Measurements from ENCODE around the gene SMARCD2.

SMARCD2 gene

GRCh38 chr17:63827002-63827800 is 15.3 kb downstream of the SMARCD2 start, which contains the start of the genes FTSJ3 and PSMC5:
Gene FTSJ3, minus strand, starts transcription at chr17:63827663. Its CDS starts 761 bp downstream, at chr17:63826902.
Gene PSMC5, plus strand, starts transcription at chr17:63827431. Its CDS starts 60 bp downstream, at chr17:63827491.
- Histone ChIP-seq H3K4me1 (ENCODE audit: control insufficient read depth, insufficient read depth, low read length) (peaks cover 19% of the 10 kb centered on the region), H3K4me3 (ENCODE audit: low read length) (peak within 1 kb of the TSS; percentile 90), H3K36me3 (ENCODE audit: control insufficient read depth, insufficient read depth, low read length) (peaks cover 24% of the 10 kb centered on the region), H3K27me3 (ENCODE audit: control insufficient read depth, insufficient read depth, low read length) (no peaks in the 10 kb centered on the region), H3K9me3 (ENCODE audit: control insufficient read depth, low read length) (no peaks in the 10 kb centered on the region), H3K9ac (ENCODE audit: low read length) (peak within 1 kb of the TSS; percentile 85)

DNA sequence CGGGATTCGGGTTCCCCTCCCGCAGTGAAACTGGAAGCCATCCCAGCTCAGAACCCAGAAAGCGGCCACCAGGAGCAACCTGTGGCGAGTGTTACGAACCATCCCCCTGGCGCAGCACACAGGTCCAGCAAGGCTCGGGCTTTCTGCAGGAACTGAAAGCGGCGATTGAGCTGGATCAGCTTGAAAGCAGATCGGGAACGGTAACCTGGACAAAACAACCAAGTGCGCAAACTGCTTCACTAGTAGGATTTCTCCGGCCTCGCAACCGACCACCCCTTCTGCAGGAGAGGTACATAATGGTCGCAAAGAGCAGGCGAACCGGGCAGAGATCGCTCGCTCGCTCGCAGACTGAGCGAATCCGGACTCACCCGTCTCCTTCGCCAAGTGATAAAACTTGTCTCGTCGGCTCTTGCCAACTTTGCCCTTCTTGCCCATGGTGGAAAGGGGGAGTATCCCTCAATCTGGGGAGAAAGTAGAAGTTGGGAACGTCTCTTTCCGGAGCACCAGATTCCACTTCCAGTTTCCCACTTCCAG is 15.9 kb downstream of the SMARCD2 start:
- H3K4me1 ChIP-seq (ENCODE audit: control insufficient read depth, insufficient read depth, low read length) = peaks cover 19% of the 10 kb centered on the region
- peak overlapping the region; percentile 90 for H3K4me3 ChIP-seq (ENCODE audit: low read length)
- peak overlapping the region; percentile 85 for H3K9ac ChIP-seq (ENCODE audit: low read length)
- H3K9me3 ChIP-seq (ENCODE audit: control insufficient read depth, low read length) = no peaks in the 10 kb centered on the region
- H3K27me3 ChIP-seq (ENCODE audit: control insufficient read depth, insufficient read depth, low read length) = no peaks in the 10 kb centered on the region
- H3K36me3 ChIP-seq (ENCODE audit: control insufficient read depth, insufficient read depth, low read length) = peaks cover 24% of the 10 kb centered on the region

DNA sequence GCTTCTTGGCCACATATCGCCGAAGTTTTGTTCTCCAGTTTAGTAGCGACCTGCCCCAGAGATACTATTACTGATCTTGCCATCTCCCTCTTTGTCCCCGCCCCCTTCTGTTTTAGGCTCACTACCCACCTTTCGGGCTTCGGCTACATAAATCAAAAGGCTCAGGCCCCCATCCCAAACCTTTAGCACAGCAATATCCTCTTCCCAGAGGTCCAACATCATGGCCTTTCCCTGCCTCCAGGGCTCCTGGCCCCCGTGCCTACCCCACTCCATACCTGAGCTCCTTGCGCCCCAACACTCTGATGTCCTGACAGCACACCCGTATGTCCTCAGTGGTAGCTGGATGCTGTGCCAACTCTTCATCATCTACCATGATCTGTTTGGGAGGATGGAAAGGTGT is 18.1 kb downstream of the SMARCD2 start:
- H3K36me3 ChIP-seq (ENCODE audit: control insufficient read depth, insufficient read depth, low read length) = peaks cover 38% of the 10 kb centered on the region

DNA sequence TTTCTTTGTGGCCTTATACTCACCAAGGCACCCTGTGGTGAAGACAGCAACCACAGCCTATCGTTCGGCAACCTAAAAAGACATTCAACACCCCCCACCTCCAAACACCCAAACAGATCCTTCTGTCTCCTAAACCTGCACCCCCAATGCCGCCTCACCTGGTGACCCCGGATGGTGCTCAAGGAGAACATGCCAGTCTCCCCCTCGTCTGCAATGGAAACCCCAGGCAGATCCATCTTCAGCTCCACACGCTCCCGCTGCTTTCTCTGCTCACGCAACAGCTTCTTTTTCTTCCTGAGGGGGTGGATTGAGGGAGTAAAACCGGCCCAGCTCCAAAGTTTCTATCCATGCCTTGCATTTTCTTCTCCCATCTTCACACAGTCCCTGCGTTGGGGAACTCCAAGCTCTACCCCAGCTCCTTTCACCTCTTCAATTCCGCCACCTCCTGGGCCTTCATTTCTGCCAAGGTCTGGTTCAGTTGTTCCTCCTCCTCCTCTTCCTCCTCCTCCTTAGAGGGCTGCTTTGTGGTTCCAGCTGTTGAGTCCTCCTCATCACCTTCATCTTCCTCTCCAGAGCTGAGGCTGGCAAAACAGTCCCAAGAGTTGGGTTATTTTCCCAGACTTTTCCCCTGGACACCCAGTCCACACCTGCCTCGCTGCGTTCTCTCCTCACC is 18.7 kb downstream of the SMARCD2 start:
- Histone ChIP-seq H3K4me1 (ENCODE audit: control insufficient read depth, insufficient read depth, low read length) (peaks cover 23% of the 10 kb centered on the region), H3K27me3 (ENCODE audit: control insufficient read depth, insufficient read depth, low read length) (no peaks in the 10 kb centered on the region)

More for the DNA sequence above, 18.1 kb downstream of the SMARCD2 start:
- Histone ChIP-seq H3K4me3 (ENCODE audit: low read length) (no peak overlapping the region), H3K27me3 (ENCODE audit: control insufficient read depth, insufficient read depth, low read length) (no peaks in the 10 kb centered on the region), H3K4me1 (ENCODE audit: control insufficient read depth, insufficient read depth, low read length) (peaks cover 24% of the 10 kb centered on the region), H3K9me3 (ENCODE audit: control insufficient read depth, low read length) (no peaks in the 10 kb centered on the region), H3K9ac (ENCODE audit: low read length) (no peak overlapping the region)

DNA sequence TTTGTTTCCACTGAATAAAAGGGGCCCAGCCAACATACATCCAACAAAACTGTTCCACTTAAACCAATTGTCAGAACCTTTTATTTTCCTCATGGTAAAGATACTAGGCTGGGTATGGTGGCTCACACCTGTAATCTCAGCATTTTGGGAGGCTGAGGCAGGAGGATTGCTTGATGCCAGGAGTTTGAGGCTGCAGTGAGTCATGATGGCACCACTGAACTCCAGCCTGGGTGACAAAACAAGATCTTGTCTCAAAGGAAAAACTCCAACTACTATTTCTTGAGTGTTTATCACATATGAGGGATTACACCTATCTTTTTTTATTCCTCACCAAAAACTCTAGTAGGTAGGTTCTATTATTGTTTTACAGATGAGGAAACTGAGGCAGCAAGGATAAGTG is 19.9 kb downstream of the SMARCD2 start:
- no peak overlapping the region for H3K4me3 ChIP-seq (ENCODE audit: low read length)
- H3K9ac ChIP-seq (ENCODE audit: low read length) = no peak overlapping the region
- H3K4me1 ChIP-seq (ENCODE audit: control insufficient read depth, insufficient read depth, low read length) = peaks cover 13% of the 10 kb centered on the region
- no peaks in the 10 kb centered on the region for H3K9me3 ChIP-seq (ENCODE audit: control insufficient read depth, low read length)
- H3K27me3 ChIP-seq (ENCODE audit: control insufficient read depth, insufficient read depth, low read length) = no peaks in the 10 kb centered on the region
- H3K36me3 ChIP-seq (ENCODE audit: control insufficient read depth, insufficient read depth, low read length) = peaks cover 48% of the 10 kb centered on the region

More for the DNA sequence above, 18.7 kb downstream of the SMARCD2 start:
- peaks cover 42% of the 10 kb centered on the region for H3K36me3 ChIP-seq (ENCODE audit: control insufficient read depth, insufficient read depth, low read length)
- no peak overlapping the region for H3K4me3 ChIP-seq (ENCODE audit: low read length)
- H3K9ac ChIP-seq (ENCODE audit: low read length) = no peak overlapping the region
- H3K9me3 ChIP-seq (ENCODE audit: control insufficient read depth, low read length) = no peaks in the 10 kb centered on the region

DNA sequence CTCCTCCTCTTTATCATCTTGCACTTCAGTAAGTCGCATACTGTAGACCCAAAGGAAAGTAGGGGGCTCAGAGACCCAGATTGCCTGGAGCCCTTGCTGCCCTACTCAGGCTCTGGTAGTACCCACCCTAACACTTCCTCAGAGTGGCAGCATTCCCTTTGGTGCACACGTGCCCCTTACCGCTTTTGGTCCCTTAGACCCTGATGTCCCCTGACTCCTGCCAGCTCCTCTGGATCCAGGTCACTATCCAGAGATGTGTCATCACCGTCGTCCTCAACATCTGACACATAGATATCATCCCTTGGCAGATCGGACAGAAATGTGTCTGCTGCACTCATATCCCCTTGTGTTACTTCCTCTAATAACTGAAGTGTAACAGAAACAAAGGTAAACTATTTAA is 20.7 kb downstream of the SMARCD2 start:
- H3K9ac ChIP-seq (ENCODE audit: low read length) = no peak overlapping the region
- no peaks in the 10 kb centered on the region for H3K27me3 ChIP-seq (ENCODE audit: control insufficient read depth, insufficient read depth, low read length)
- H3K9me3 ChIP-seq (ENCODE audit: control insufficient read depth, low read length) = no peaks in the 10 kb centered on the region
- H3K36me3 ChIP-seq (ENCODE audit: control insufficient read depth, insufficient read depth, low read length) = peaks cover 48% of the 10 kb centered on the region
- H3K4me1 ChIP-seq (ENCODE audit: control insufficient read depth, insufficient read depth, low read length) = peaks cover 13% of the 10 kb centered on the region
- no peak overlapping the region for H3K4me3 ChIP-seq (ENCODE audit: low read length)

DNA sequence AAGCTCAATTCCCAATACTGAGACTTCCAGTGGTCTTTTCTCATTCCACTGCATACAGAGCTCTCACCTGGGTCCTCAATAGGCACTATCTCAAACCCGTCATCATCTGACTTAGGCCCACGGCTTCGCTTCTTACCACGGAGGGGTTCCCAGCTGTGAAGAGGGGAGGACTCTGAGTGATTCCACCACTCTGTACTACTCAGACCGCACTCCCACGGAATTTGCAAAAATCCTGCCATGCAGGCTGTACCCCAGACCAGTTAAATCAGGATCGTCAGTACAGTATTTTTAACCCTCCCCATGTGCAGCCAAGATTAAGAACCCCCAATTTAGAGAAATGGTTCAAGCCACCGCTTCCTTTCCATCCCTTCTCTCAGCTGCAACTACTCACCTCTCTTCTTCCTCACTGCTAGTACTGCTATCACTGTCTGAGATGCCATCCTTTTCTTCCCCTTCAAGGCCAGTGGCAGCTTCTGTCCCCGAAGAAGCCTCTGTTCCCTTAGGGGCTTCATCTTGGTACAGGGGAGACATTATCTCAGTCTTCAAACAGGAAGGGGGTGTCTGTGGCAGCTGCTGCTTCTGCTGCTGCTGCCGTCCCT is 21.4 kb downstream of the SMARCD2 start:
- Histone ChIP-seq H3K4me3 (ENCODE audit: low read length) (no peak overlapping the region), H3K9ac (ENCODE audit: low read length) (no peak overlapping the region), H3K4me1 (ENCODE audit: control insufficient read depth, insufficient read depth, low read length) (peaks cover 11% of the 10 kb centered on the region), H3K27me3 (ENCODE audit: control insufficient read depth, insufficient read depth, low read length) (no peaks in the 10 kb centered on the region), H3K36me3 (ENCODE audit: control insufficient read depth, insufficient read depth, low read length) (peaks cover 48% of the 10 kb centered on the region), H3K9me3 (ENCODE audit: control insufficient read depth, low read length) (no peaks in the 10 kb centered on the region)

DNA sequence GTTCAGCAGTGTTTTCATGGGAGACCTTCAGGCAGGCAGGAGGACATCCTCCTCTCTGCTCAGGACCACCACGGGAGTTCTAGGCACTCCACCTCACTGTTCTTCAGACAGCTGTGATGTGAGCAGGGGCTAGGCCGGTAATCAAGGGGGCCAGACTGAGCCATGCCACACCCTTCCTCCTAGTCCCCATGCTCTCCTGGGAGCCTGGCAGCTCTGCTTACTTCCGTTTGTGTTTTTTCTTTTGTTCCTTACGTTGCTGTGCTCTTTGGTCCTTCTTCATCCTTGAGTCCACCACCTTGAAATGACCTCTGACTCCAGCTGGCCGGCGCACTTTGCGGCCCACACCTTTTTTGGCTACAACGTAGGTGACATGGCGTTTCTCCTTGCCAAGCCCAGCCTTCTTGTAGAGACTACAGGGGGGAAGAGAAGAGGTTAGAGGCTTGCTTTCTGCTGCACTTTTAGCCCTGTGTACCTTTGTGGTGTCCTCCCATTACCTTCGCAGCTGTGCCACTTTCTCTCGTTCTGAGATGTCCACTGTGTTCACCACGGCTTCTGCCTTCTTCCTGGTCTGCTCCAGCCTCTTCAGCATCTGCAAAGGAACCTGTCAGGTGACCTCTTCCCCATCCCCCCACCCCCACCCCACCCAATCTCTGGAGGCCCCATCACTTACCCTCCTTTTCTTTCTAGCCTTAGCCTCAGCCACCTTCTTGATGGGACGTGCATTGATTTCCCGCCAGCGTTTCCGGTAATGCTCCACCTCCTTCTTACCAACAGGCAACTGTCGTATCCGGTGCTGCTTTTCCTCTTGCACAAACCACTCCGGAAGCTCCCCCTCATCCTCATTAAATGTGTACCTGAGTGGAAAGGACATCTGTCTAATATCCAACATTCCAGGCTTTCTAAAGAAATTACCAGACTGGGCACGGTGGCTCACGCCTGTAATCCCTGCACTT is 22.6 kb downstream of the SMARCD2 start:
- H3K36me3 ChIP-seq (ENCODE audit: control insufficient read depth, insufficient read depth, low read length) = peaks cover 58% of the 10 kb centered on the region
- H3K9me3 ChIP-seq (ENCODE audit: control insufficient read depth, low read length) = no peaks in the 10 kb centered on the region
- no peak overlapping the region for H3K9ac ChIP-seq (ENCODE audit: low read length)
- peaks cover 5% of the 10 kb centered on the region for H3K4me1 ChIP-seq (ENCODE audit: control insufficient read depth, insufficient read depth, low read length)
- H3K27me3 ChIP-seq (ENCODE audit: control insufficient read depth, insufficient read depth, low read length) = no peaks in the 10 kb centered on the region
- no peak overlapping the region for H3K4me3 ChIP-seq (ENCODE audit: low read length)

DNA sequence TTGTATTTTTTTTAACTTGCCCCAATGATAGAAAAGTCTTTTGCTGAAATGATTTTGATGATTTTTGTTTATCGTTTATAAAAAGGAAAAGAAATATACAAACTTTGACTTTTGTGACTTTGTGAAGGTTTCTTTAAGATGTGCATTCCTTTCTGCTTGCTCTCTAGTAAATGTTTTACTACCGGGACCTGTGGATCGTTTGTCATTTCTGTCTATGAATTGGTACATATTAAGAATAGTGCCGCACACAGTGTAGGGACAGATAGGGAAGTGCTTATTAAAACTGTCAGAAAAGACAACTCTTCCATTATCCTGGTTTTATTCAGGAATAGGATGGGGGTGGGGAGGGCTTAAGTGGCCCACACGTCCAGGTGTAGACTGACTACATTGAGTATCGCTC is 23.4 kb downstream of the SMARCD2 start:
- Histone ChIP-seq H3K4me3 (ENCODE audit: low read length) (no peak overlapping the region), H3K27me3 (ENCODE audit: control insufficient read depth, insufficient read depth, low read length) (no peaks in the 10 kb centered on the region), H3K9ac (ENCODE audit: low read length) (no peak overlapping the region), H3K4me1 (ENCODE audit: control insufficient read depth, insufficient read depth, low read length) (peaks cover 5% of the 10 kb centered on the region), H3K36me3 (ENCODE audit: control insufficient read depth, insufficient read depth, low read length) (peaks cover 53% of the 10 kb centered on the region), H3K9me3 (ENCODE audit: control insufficient read depth, low read length) (no peaks in the 10 kb centered on the region)

GRCh38 chr17:63817736-63818385 is 24.6 kb downstream of the SMARCD2 start:
- peaks cover 53% of the 10 kb centered on the region for H3K36me3 ChIP-seq (ENCODE audit: control insufficient read depth, insufficient read depth, low read length)
- H3K4me1 ChIP-seq (ENCODE audit: control insufficient read depth, insufficient read depth, low read length) = peaks cover 5% of the 10 kb centered on the region
- H3K9me3 ChIP-seq (ENCODE audit: control insufficient read depth, low read length) = no peaks in the 10 kb centered on the region
- no peak overlapping the region for H3K4me3 ChIP-seq (ENCODE audit: low read length)
- no peak overlapping the region for H3K9ac ChIP-seq (ENCODE audit: low read length)
- H3K27me3 ChIP-seq (ENCODE audit: control insufficient read depth, insufficient read depth, low read length) = no peaks in the 10 kb centered on the region

DNA sequence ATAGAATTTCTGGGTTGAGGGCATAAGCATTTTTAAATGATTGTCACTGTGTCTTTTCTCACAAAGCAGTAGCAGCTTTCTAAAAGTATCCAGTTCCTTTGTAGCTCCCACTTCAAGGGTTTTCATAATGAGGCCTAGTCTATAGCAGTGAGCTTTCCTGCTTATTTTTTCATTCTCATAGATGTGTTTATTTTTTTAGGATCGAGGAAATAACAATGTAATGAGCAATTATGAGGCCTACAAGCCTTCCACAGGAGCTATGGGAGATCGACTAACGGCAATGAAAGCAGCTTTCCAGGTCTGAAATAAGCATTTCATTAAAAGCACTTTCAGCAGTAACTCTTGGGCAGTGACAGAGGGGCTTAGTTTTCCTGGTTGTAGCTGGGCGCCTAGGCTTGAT is 25.8 kb downstream of the SMARCD2 start:
- no peak overlapping the region for H3K9ac ChIP-seq (ENCODE audit: low read length)
- no peak overlapping the region for H3K4me3 ChIP-seq (ENCODE audit: low read length)
- H3K9me3 ChIP-seq (ENCODE audit: control insufficient read depth, low read length) = no peaks in the 10 kb centered on the region
- H3K27me3 ChIP-seq (ENCODE audit: control insufficient read depth, insufficient read depth, low read length) = no peaks in the 10 kb centered on the region
- peaks cover 47% of the 10 kb centered on the region for H3K36me3 ChIP-seq (ENCODE audit: control insufficient read depth, insufficient read depth, low read length)
- H3K4me1 ChIP-seq (ENCODE audit: control insufficient read depth, insufficient read depth, low read length) = peaks cover 5% of the 10 kb centered on the region
